ENCODE measurements around the gene FCGR3A.
"Not testable (repeated sequence)": the region's sequence is repeated elsewhere in the genome, so short reads cannot be mapped to it uniquely, and the experiment has no call there.

Gene FCGR3A

DNA sequence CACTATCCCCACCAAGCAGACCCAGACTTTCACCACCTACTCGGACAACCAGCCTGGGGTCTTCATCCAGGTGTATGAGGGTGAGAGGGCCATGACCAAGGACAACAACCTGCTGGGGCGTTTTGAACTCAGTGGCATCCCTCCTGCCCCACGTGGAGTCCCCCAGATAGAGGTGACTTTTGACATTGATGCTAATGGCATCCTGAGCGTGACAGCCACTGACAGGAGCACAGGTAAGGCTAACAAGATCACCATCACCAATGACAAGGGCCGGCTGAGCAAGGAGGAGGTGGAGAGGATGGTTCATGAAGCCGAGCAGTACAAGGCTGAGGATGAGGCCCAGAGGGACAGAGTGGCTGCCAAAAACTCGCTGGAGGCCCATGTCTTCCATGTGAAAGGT is 23.7 kb downstream of the FCGR3A start:
- not testable (repeated sequence) for H2AFZ ChIP-seq (ENCODE audit: low read depth, low read length); H3K36me3 ChIP-seq (replicated peaks; ENCODE audit: low read depth, low read length); H3K4me2 ChIP-seq (ENCODE audit: low read length); H4K20me1 ChIP-seq (ENCODE audit: insufficient read depth, low read length); H3K4me1 ChIP-seq (ENCODE audit: low read length); H3K4me3 ChIP-seq (ENCODE audit: low read length); H3K27me3 ChIP-seq (ENCODE audit: low read depth, low read length); H3K79me2 ChIP-seq (ENCODE audit: low read length); H3K27ac ChIP-seq (ENCODE audit: low read length); H3K9me3 ChIP-seq (ENCODE audit: insufficient read depth, low read length); H3K9ac ChIP-seq (ENCODE audit: low read length)

DNA sequence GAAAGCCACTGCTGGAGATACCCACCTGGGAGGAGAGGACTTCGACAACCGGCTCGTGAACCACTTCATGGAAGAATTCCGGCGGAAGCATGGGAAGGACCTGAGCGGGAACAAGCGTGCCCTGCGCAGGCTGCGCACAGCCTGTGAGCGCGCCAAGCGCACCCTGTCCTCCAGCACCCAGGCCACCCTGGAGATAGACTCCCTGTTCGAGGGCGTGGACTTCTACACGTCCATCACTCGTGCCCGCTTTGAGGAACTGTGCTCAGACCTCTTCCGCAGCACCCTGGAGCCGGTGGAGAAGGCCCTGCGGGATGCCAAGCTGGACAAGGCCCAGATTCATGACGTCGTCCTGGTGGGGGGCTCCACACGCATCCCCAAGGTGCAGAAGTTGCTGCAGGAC is 24.3 kb downstream of the FCGR3A start:
- not testable (repeated sequence) for H3K4me2 ChIP-seq (ENCODE audit: low read length)

DNA sequence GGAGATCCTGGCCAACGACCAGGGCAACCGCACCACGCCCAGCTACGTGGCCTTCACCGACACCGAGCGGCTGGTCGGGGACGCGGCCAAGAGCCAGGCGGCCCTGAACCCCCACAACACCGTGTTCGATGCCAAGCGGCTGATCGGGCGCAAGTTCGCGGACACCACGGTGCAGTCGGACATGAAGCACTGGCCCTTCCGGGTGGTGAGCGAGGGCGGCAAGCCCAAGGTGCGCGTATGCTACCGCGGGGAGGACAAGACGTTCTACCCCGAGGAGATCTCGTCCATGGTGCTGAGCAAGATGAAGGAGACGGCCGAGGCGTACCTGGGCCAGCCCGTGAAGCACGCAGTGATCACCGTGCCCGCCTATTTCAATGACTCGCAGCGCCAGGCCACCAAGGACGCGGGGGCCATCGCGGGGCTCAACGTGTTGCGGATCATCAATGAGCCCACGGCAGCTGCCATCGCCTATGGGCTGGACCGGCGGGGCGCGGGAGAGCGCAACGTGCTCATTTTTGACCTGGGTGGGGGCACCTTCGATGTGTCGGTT is 24.8 kb downstream of the FCGR3A start:
- H3K79me2 ChIP-seq (ENCODE audit: low read length); H4K20me1 ChIP-seq (ENCODE audit: insufficient read depth, low read length); H3K4me2 ChIP-seq (ENCODE audit: low read length); H3K9ac ChIP-seq (ENCODE audit: low read length); H3K4me1 ChIP-seq (ENCODE audit: low read length); H3K9me3 ChIP-seq (ENCODE audit: insufficient read depth, low read length); H2AFZ ChIP-seq (ENCODE audit: low read depth, low read length); H3K36me3 ChIP-seq (replicated peaks; ENCODE audit: low read depth, low read length); H3K27me3 ChIP-seq (ENCODE audit: low read depth, low read length); H3K27ac ChIP-seq (ENCODE audit: low read length): not testable (repeated sequence)
- H3K4me3 ChIP-seq (ENCODE audit: low read length): peak overlapping the region; percentile 18; the same call in 1 of the 2 replicates

More for the DNA sequence above, 24.3 kb downstream of the FCGR3A start:
- H3K27me3 ChIP-seq (ENCODE audit: low read depth, low read length); H2AFZ ChIP-seq (ENCODE audit: low read depth, low read length); H3K4me3 ChIP-seq (ENCODE audit: low read length); H3K9ac ChIP-seq (ENCODE audit: low read length); H3K4me1 ChIP-seq (ENCODE audit: low read length); H4K20me1 ChIP-seq (ENCODE audit: insufficient read depth, low read length); H3K79me2 ChIP-seq (ENCODE audit: low read length); H3K36me3 ChIP-seq (replicated peaks; ENCODE audit: low read depth, low read length); H3K9me3 ChIP-seq (ENCODE audit: insufficient read depth, low read length); H3K27ac ChIP-seq (ENCODE audit: low read length): not testable (repeated sequence)

DNA sequence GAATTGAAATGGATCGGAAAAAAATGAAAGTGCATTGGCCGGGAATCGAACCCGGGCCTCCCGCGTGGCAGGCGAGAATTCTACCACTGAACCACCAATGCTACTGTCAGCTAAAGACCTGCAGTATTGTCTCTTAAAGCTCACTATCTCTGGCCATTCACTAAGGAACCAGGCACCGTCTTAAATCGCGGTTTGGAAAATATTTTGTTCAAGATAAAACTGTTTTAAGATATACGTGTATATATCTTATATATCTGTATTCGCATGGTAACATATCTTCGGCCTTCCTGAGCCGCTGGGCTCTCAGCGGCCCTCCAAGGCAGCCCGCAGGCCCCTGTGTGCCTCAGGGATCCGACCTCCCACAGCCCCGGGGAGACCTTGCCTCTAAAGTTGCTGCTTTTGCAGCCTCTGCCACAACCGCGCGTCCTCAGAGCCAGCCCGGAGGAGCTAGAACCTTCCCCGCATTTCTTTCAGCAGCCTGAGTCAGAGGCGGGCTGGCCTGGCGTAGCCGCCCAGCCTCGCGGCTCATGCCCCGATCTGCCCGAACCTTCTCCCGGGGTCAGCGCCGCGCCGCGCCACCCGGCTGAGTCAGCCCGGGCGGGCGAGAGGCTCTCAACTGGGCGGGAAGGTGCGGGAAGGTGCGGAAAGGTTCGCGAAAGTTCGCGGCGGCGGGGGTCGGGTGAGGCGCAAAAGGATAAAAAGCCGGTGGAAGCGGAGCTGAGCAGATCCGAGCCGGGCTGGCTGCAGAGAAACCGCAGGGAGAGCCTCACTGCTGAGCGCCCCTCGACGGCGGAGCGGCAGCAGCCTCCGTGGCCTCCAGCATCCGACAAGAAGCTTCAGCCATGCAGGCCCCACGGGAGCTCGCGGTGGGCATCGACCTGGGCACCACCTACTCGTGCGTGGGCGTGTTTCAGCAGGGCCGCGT is 25.5 kb downstream of the FCGR3A start, which contains the start of gene HSPA6:
Gene HSPA6 (plus strand): TSS at position 724 of the 925 bp plus-strand sequence. CDS start 119 bp downstream, at position 843.
- peak within 1 kb of the TSS; percentile 67 for H3K9ac ChIP-seq (ENCODE audit: low read length)
- H3K79me2 ChIP-seq (ENCODE audit: low read length); H3K36me3 ChIP-seq (replicated peaks; ENCODE audit: low read depth, low read length); H3K4me1 ChIP-seq (ENCODE audit: low read length); H3K27me3 ChIP-seq (ENCODE audit: low read depth, low read length); H4K20me1 ChIP-seq (ENCODE audit: insufficient read depth, low read length); H3K9me3 ChIP-seq (ENCODE audit: insufficient read depth, low read length): not testable (repeated sequence)
- peak within 1 kb of the TSS; percentile 73 for H3K4me2 ChIP-seq (ENCODE audit: low read length)
- peak within 1 kb of the TSS; percentile 76 for H3K4me3 ChIP-seq (ENCODE audit: low read length)
- H3K27ac ChIP-seq (ENCODE audit: low read length): peak within 1 kb of the TSS; percentile 47
- H2AFZ ChIP-seq (ENCODE audit: low read depth, low read length): peak within 1 kb of the TSS; percentile 36

DNA sequence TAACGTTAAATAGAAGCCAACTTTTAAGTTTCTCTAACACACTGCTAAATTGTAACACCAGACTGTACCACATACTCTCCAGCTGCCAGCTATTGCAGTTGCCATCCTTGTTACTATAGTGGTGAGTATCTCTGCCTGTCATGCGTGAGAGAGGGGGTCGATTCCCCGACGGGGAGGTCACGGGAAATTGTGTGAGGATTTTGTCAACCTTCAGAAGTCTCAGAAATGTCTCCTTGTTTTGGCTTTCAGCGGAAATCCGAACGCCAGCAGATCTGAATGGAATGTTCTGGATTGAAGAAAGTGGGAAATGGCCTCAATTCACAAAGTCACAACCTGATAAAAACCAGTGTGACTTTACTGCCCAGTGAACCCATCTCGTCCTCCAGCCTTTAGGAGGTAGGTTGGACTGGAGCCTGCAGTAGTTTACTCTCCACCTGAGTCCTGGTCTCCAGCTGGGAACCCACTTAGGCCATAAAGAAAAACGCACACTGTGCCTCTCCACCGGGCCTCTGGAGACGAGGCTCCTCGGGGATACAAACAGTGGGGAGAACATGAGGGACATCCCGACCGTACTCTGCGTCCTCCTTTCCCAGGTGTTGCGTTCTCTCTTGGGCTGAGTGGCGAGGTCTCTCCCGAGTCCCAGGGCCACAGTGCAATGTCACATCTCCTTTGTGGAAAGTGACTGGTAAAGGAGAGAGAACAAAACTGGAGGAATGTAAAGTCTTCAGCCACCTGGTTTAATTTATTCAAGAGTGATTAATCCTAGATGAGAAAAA is 26.4 kb downstream of the FCGR3A start:
- peak overlapping the region; percentile 76 for H3K4me3 ChIP-seq (ENCODE audit: low read length)

DNA sequence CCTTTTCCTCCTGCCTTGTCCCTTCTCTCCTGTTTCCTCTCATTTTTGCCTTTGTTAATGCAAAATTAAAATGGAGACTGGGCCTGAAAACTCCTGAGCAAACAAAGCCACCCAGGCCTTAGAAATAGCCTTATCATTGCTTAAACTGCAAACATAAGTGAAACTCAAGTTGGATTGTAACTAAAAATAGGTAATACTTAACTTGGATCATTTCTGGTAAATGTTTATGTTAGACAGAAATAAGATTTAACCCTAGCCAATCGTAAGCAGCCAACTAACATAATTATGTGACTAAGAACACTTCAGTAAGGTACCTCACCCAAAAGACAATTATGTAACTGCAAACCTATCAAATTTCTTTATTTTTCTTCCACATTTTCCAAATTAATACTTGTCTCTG is 35.7 kb downstream of the FCGR3A start:
- H3K4me2 ChIP-seq (ENCODE audit: low read length); H3K9ac ChIP-seq (ENCODE audit: low read length); H3K27ac ChIP-seq (ENCODE audit: low read length): not testable (repeated sequence)

More for the DNA sequence above, 26.4 kb downstream of the FCGR3A start:
- not testable (repeated sequence) for H3K9me3 ChIP-seq (ENCODE audit: insufficient read depth, low read length); H3K79me2 ChIP-seq (ENCODE audit: low read length); H3K4me1 ChIP-seq (ENCODE audit: low read length); H3K9ac ChIP-seq (ENCODE audit: low read length); H3K27ac ChIP-seq (ENCODE audit: low read length); H4K20me1 ChIP-seq (ENCODE audit: insufficient read depth, low read length); H3K27me3 ChIP-seq (ENCODE audit: low read depth, low read length); H3K36me3 ChIP-seq (replicated peaks; ENCODE audit: low read depth, low read length); H2AFZ ChIP-seq (ENCODE audit: low read depth, low read length)
- H3K4me2 ChIP-seq (ENCODE audit: low read length): peak overlapping the region; percentile 73

DNA sequence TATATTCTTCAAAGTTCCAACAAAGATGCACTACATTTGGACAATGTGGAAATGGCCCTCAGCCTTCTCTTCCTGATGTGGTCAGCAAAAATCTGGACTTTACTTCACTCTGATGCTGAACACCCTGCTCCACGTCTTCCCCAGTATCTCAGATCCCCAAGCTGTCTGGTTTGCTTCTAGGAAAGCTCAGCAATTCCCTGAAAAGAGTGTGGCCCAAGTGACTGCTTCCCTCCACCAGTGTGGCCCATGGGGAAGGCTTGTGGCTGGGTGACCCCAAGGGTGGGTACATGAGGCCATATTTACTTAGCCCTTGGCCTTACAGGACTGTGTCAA is 36.2 kb downstream of the FCGR3A start:
- H3K36me3 ChIP-seq (replicated peaks; ENCODE audit: low read depth, low read length); H3K79me2 ChIP-seq (ENCODE audit: low read length); H2AFZ ChIP-seq (ENCODE audit: low read depth, low read length); H4K20me1 ChIP-seq (ENCODE audit: insufficient read depth, low read length); H3K4me3 ChIP-seq (ENCODE audit: low read length); H3K4me2 ChIP-seq (ENCODE audit: low read length); H3K9me3 ChIP-seq (ENCODE audit: insufficient read depth, low read length); H3K27me3 ChIP-seq (ENCODE audit: low read depth, low read length); H3K9ac ChIP-seq (ENCODE audit: low read length); H3K4me1 ChIP-seq (ENCODE audit: low read length); H3K27ac ChIP-seq (ENCODE audit: low read length): not testable (repeated sequence)

More for the DNA sequence above, 35.7 kb downstream of the FCGR3A start:
- not testable (repeated sequence) for H3K36me3 ChIP-seq (replicated peaks; ENCODE audit: low read depth, low read length); H3K4me1 ChIP-seq (ENCODE audit: low read length); H3K4me3 ChIP-seq (ENCODE audit: low read length); H3K27me3 ChIP-seq (ENCODE audit: low read depth, low read length); H2AFZ ChIP-seq (ENCODE audit: low read depth, low read length); H3K79me2 ChIP-seq (ENCODE audit: low read length); H4K20me1 ChIP-seq (ENCODE audit: insufficient read depth, low read length); H3K9me3 ChIP-seq (ENCODE audit: insufficient read depth, low read length)

DNA sequence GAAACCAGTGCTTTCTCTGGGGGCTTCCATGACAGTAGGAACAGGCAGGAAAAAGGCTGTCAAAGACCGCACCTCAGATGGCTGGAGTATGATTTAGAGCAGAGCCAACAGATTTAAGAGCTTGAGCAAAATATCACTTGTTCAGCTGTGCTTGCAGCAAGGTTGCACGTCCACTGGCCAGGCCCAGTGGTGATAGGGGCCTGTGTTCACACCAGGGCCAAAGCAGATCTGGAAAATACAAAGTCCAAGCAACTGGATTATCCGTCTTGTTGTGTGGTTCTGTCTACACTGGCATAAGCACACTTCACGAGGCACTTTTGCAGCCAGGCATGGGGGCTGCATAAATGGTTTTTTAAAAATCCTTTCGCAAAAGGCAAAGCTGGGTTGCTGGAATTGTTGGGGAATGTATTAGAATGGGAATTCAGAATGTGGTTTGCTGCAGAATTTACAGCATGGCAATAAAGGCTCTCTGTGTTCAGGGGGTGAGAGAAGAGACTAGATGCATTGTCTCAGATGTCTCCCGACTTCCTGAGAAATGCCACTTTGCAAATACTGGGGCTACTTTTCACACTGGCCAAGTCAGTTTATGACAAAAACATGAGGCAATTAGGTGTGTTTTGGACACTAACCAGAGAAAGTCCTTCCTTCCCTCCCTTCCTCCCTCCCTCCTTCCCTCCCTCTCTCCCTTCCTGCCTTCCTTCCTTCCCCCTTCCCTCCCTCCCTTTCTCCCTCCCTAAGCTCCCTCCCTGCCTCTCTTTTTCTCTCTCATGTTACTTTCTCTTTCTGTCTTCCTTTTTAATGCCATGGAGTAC is 36.8 kb downstream of the FCGR3A start:
- H3K27me3 ChIP-seq (ENCODE audit: low read depth, low read length); H3K4me3 ChIP-seq (ENCODE audit: low read length); H3K79me2 ChIP-seq (ENCODE audit: low read length); H2AFZ ChIP-seq (ENCODE audit: low read depth, low read length); H3K4me1 ChIP-seq (ENCODE audit: low read length); H3K4me2 ChIP-seq (ENCODE audit: low read length); H3K9ac ChIP-seq (ENCODE audit: low read length); H4K20me1 ChIP-seq (ENCODE audit: insufficient read depth, low read length); H3K36me3 ChIP-seq (replicated peaks; ENCODE audit: low read depth, low read length); H3K9me3 ChIP-seq (ENCODE audit: insufficient read depth, low read length); H3K27ac ChIP-seq (ENCODE audit: low read length): not testable (repeated sequence)
